Activated T-cell treated with anti-CD3 and anti-CD28 coated beads for 4 hours (primary cell): ENCODE data around the gene LRRC46.

ENCODE experiments used
- DNase-seq: peaks from one replicate; pipeline ENCODE4 v3.0.0-alpha.2; 2020

LRRC46 gene

GRCh38 chr17:47834756-47835155, 3.3 kb downstream of the LRRC46 start:
- no peak for DNase-seq

- DNase-seq: no peak
Observed at GRCh38 chr17:47836601-47837000, 5.1 kb downstream of the LRRC46 start.

- DNase-seq: no peak
Observed at GRCh38 chr17:47837401-47838039, 6.0 kb downstream of the LRRC46 start.

GRCh38 chr17:47838636-47839035, 7.2 kb downstream of the LRRC46 start:
- DNase-seq: no peak

GRCh38 chr17:47839071-47839470, 7.6 kb downstream of the LRRC46 start:
- no peak for DNase-seq

GRCh38 chr17:47840001-47840741, 8.7 kb downstream of the LRRC46 start:
- no peak for DNase-seq

GRCh38 chr17:47840742-47841487, 9.4 kb downstream of the LRRC46 start, which contains the start of gene SCRN2:
SCRN2 (minus strand) TSS chr17:47841273; CDS start chr17:47840843, 430 bp downstream.
- DNase-seq: peak; percentile 77

- DNase-seq: no peak
Observed at GRCh38 chr17:47841488-47842291, 10.2 kb downstream of the LRRC46 start.

GRCh38 chr17:47843391-47843730, 11.9 kb downstream of the LRRC46 start:
- no peak for DNase-seq

GRCh38 chr17:47844227-47844626, 12.8 kb downstream of the LRRC46 start:
- no peak for DNase-seq

GRCh38 chr17:47844814-47845715, 13.6 kb downstream of the LRRC46 start:
- no peak for DNase-seq

GRCh38 chr17:47845716-47846075, 14.2 kb downstream of the LRRC46 start:
- DNase-seq: no peak

- DNase-seq: no peak
Observed at GRCh38 chr17:47846716-47847340, 15.4 kb downstream of the LRRC46 start.

- no peak for DNase-seq
Observed at GRCh38 chr17:47847341-47848197, 16.1 kb downstream of the LRRC46 start.

GRCh38 chr17:47848198-47848513, 16.7 kb downstream of the LRRC46 start:
- no peak for DNase-seq

- no peak for DNase-seq
Observed at GRCh38 chr17:47850373-47850691, 18.9 kb downstream of the LRRC46 start.

- DNase-seq: peak; percentile 55
Observed at GRCh38 chr17:47850692-47851573, 19.5 kb downstream of the LRRC46 start, which contains the start of gene SP6. SP6 (minus strand) TSS chr17:47851163; CDS start chr17:47848429, 2,734 bp downstream.

GRCh38 chr17:47851764-47852112, 20.3 kb downstream of the LRRC46 start:
- DNase-seq: no peak

GRCh38 chr17:47852113-47852949, 20.9 kb downstream of the LRRC46 start:
- DNase-seq: no peak
